ENCODE results near the gene FAXC.

The FAXC gene

GRCh38 chr6:99236010-99236409 lies 113.5 kb downstream of the FAXC start:
- Histone ChIP-seq H3K4me1 (ENCODE audit: insufficient read depth, low read length) (no peaks in the 10 kb centered on the region), H3K79me2 (ENCODE audit: insufficient read depth, low read length) (no peaks in the 10 kb centered on the region), H3K4me3 (ENCODE audit: low read depth in 1 of 2, low read length in 2 of 2) (no peak overlapping the region), H3K4me2 (ENCODE audit: insufficient read depth, low read length) (no peak overlapping the region), H2AFZ (ENCODE audit: low read depth, low read length) (no peak overlapping the region), H3K9ac (ENCODE audit: low read depth, low read length) (no peak overlapping the region), H3K27ac (ENCODE audit: low read length) (no peak overlapping the region), H3K9me3 (ENCODE audit: insufficient read depth, low read length, severe bottlenecking) (no peaks in the 10 kb centered on the region), H4K20me1 (ENCODE audit: insufficient read depth, low read length) (no peaks in the 10 kb centered on the region), H3K27me3 (ENCODE audit: insufficient read depth, low read length, poor library complexity) (peaks cover 4% of the 10 kb centered on the region), H3K36me3 (ENCODE audit: insufficient read depth, low read length) (no peaks in the 10 kb centered on the region)
- ATAC-seq (ENCODE audit: insufficient read depth, low read depth) (no peak), DNase-seq (no peak)
- TF ChIP-seq CTCF (IDR thresholded peaks at IDR 0.05; ENCODE audit: borderline replicate concordance, extremely low read depth, low read length, poor library complexity, severe bottlenecking): no peak
- no peak for TF ChIP-seq EZH2 (IDR thresholded peaks at IDR 0.05; ENCODE audit: borderline replicate concordance, low read depth, low read length, severe bottlenecking)

DNA sequence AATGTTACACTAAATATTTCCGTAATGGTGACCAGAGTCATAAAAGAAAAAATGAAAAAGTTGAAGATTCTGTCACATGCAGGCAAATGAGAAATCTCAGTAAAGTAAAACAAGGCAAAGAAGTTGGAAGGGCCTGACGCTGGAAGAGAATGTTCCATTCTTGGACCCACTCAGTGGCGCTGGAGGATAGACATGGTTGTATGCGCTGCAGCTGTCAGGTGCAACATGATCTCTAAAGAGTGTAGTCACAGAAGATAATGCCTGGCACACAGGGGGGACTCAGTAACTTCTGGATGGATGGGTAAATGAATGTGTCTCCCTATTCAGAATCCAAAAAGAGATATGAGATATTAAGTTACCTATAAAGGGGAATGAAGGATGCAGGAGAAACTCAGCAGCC lies 116.3 kb downstream of the FAXC start:
- H3K4me3 ChIP-seq (ENCODE audit: low read depth in 1 of 2, low read length in 2 of 2): no peak overlapping the region
- H2AFZ ChIP-seq (ENCODE audit: low read depth, low read length): no peak overlapping the region
- H3K9ac ChIP-seq (ENCODE audit: low read depth, low read length): no peak overlapping the region
- TF ChIP-seq CTCF (IDR thresholded peaks at IDR 0.05; ENCODE audit: borderline replicate concordance, extremely low read depth, low read length, poor library complexity, severe bottlenecking) (no peak), EZH2 (IDR thresholded peaks at IDR 0.05; ENCODE audit: borderline replicate concordance, low read depth, low read length, severe bottlenecking) (no peak)
- H3K36me3 ChIP-seq (ENCODE audit: insufficient read depth, low read length): no peaks in the 10 kb centered on the region
- ATAC-seq (ENCODE audit: insufficient read depth, low read depth): no peak
- no peak overlapping the region for H3K4me2 ChIP-seq (ENCODE audit: insufficient read depth, low read length)
- no peaks in the 10 kb centered on the region for H3K79me2 ChIP-seq (ENCODE audit: insufficient read depth, low read length)
- H3K27me3 ChIP-seq (ENCODE audit: insufficient read depth, low read length, poor library complexity): peaks cover 4% of the 10 kb centered on the region
- no peaks in the 10 kb centered on the region for H3K9me3 ChIP-seq (ENCODE audit: insufficient read depth, low read length, severe bottlenecking)
- no peak for DNase-seq
- no peaks in the 10 kb centered on the region for H4K20me1 ChIP-seq (ENCODE audit: insufficient read depth, low read length)
- H3K27ac ChIP-seq (ENCODE audit: low read length): no peak overlapping the region
- no peaks in the 10 kb centered on the region for H3K4me1 ChIP-seq (ENCODE audit: insufficient read depth, low read length)

- no peaks in the 10 kb centered on the region for H3K79me2 ChIP-seq (ENCODE audit: insufficient read depth, low read length)
- H3K9me3 ChIP-seq (ENCODE audit: insufficient read depth, low read length, severe bottlenecking): no peaks in the 10 kb centered on the region
- peaks cover 4% of the 10 kb centered on the region for H3K27me3 ChIP-seq (ENCODE audit: insufficient read depth, low read length, poor library complexity)
- H3K4me1 ChIP-seq (ENCODE audit: insufficient read depth, low read length): no peaks in the 10 kb centered on the region
- H3K4me3 ChIP-seq (ENCODE audit: low read depth in 1 of 2, low read length in 2 of 2): no peak overlapping the region
- H4K20me1 ChIP-seq (ENCODE audit: insufficient read depth, low read length): no peaks in the 10 kb centered on the region
- H3K4me2 ChIP-seq (ENCODE audit: insufficient read depth, low read length): no peak overlapping the region
- no peaks in the 10 kb centered on the region for H3K36me3 ChIP-seq (ENCODE audit: insufficient read depth, low read length)
- ATAC-seq (ENCODE audit: insufficient read depth, low read depth) (no peak), DNase-seq (no peak)
- no peak for TF ChIP-seq EZH2 (IDR thresholded peaks at IDR 0.05; ENCODE audit: borderline replicate concordance, low read depth, low read length, severe bottlenecking)
- no peak for TF ChIP-seq CTCF (IDR thresholded peaks at IDR 0.05; ENCODE audit: borderline replicate concordance, extremely low read depth, low read length, poor library complexity, severe bottlenecking)
- no peak overlapping the region for H2AFZ ChIP-seq (ENCODE audit: low read depth, low read length)
- no peak overlapping the region for H3K27ac ChIP-seq (ENCODE audit: low read length)
- no peak overlapping the region for H3K9ac ChIP-seq (ENCODE audit: low read depth, low read length)
Observed at GRCh38 chr6:99232056-99232455, 117.4 kb downstream of the FAXC start.

DNA sequence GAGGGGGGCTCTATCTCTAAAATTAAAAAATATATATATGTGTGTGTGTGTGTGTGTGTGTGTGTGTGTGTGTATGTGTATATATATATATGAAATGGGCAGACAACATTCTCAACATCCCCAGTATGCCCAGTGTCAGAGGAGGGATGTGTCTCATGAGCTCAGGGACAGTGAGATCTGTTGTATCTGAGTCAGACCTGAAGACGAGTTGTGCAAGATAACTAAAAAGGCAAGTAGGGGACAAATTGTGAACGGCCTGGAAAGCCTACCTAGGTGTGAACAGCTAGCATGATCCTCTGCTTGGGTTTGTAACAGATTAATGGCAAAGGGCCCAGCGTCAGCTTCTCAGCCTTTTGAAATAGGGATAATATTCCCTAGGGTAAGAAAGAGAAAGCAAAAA lies 124.3 kb downstream of the FAXC start:
- Histone ChIP-seq H3K9me3 (ENCODE audit: insufficient read depth, low read length, severe bottlenecking) (no peaks in the 10 kb centered on the region), H3K4me3 (ENCODE audit: low read depth in 1 of 2, low read length in 2 of 2) (no peak overlapping the region), H3K36me3 (ENCODE audit: insufficient read depth, low read length) (no peaks in the 10 kb centered on the region), H3K9ac (ENCODE audit: low read depth, low read length) (no peak overlapping the region), H3K27me3 (ENCODE audit: insufficient read depth, low read length, poor library complexity) (no peaks in the 10 kb centered on the region), H3K4me2 (ENCODE audit: insufficient read depth, low read length) (no peak overlapping the region), H4K20me1 (ENCODE audit: insufficient read depth, low read length) (no peaks in the 10 kb centered on the region), H2AFZ (ENCODE audit: low read depth, low read length) (no peak overlapping the region), H3K4me1 (ENCODE audit: insufficient read depth, low read length) (no peaks in the 10 kb centered on the region), H3K27ac (ENCODE audit: low read length) (no peak overlapping the region), H3K79me2 (ENCODE audit: insufficient read depth, low read length) (no peaks in the 10 kb centered on the region)
- DNase-seq (no peak), ATAC-seq (ENCODE audit: insufficient read depth, low read depth) (no peak)
- no peak for TF ChIP-seq EZH2 (IDR thresholded peaks at IDR 0.05; ENCODE audit: borderline replicate concordance, low read depth, low read length, severe bottlenecking)
- TF ChIP-seq CTCF (IDR thresholded peaks at IDR 0.05; ENCODE audit: borderline replicate concordance, extremely low read depth, low read length, poor library complexity, severe bottlenecking): no peak

All from DND-41 (cell line).